A549 treated with Hydrocortisone at 1 μM for 4 hours (cell line): ENCODE measurements around the gene NT5DC3. TPM values are rescaled to one million over a fixed set of nuclear protein-coding genes. Genes with fewer than 3 reads are reported as not detected.

ENCODE experiments used
- total RNA-seq: library from RNA; stranded (reverse); fragments of 200-300 nt; extraction: Qiagen RNA extraction; gene quantifications from 5 replicates; pipeline ENCODE4 v1.2.3, GENCODE V29; 2022

The NT5DC3 gene
- total RNA-seq = 21.5 to 32.3 TPM (median 22.5 TPM) in 5 replicates

DNA sequence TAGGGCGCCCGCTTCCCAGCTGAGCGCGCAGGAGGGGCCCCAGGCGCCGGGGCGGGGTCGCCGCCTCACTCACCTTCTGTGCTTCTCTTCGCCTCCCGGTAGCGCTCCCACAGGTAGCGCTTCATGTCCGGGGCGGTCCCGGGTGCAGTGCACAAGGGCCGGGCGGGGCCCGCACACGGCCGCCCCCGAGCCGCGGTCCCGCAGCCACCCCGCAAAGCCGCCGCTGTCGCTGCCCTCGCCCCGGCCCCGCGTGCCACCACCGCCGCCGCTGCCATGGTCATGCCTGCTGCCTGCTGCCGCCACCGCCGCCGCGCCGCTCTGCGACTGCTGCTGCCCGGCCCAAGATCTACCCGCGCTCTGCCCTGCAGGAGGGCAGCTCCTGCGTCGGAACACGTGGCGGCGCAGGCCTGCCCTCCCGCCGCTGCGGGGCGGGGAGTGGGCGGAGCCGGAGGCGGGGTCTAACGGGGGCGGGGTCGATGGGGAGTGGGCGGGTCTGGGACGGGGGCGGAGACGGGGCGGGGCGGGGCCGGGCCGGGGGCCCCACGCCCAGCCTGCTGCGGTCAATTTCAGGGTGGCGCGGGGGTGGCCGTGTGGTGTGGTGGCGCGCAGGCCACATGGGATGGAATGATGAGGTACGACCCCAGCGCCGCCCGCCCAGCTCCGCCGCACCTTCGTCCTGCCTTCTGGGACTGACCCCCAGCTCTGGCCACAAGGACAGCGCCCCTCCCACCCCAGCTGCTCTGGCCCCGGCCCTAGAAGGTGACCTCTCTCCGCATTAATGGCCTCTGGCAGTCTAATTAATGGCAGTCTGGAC, at the start of gene NT5DC3:
TSS of gene NT5DC3 (minus strand) at position 359 of the 814 bp plus-strand sequence. CDS start at position 281, 78 bp downstream.

Other genes starting within 250 kb of the NT5DC3 start
- 526 to 751 TPM (median 570 TPM) in 5 replicates for gene HSP90B1, start 89.2 kb upstream of the NT5DC3 start, total RNA-seq
- gene TDG, start 124.6 kb upstream of the NT5DC3 start, total RNA-seq = 25.4 to 32.3 TPM (median 27.2 TPM) in 5 replicates
- gene GLT8D2, start 209.0 kb upstream of the NT5DC3 start, total RNA-seq = 0.20 to 0.44 TPM (median 0.23 TPM) in 5 replicates
- 4.6 to 5.8 TPM (median 5.1 TPM) in 5 replicates for gene HCFC2, start 223.3 kb upstream of the NT5DC3 start, total RNA-seq